Measurements from ENCODE around the gene ROR1.

Gene ROR1

GRCh38 chr1:63748046-63748580, 25.7 kb upstream of the ROR1 start:
- H3K27ac Mint-ChIP-seq: no peak overlapping the region
- peaks cover 1% of the 10 kb centered on the region for H3K4me1 Mint-ChIP-seq (ENCODE audit: low read depth)
- no peaks in the 10 kb centered on the region for H3K36me3 Mint-ChIP-seq
- H3K27me3 Mint-ChIP-seq: peaks cover 6% of the 10 kb centered on the region
- H3K4me3 Mint-ChIP-seq: no peak overlapping the region
- H3K9me3 Mint-ChIP-seq (ENCODE audit: low read depth): peaks cover 4% of the 10 kb centered on the region

GRCh38 chr1:63748641-63749040, 25.2 kb upstream of the ROR1 start:
- no peak overlapping the region for H3K27ac Mint-ChIP-seq

DNA sequence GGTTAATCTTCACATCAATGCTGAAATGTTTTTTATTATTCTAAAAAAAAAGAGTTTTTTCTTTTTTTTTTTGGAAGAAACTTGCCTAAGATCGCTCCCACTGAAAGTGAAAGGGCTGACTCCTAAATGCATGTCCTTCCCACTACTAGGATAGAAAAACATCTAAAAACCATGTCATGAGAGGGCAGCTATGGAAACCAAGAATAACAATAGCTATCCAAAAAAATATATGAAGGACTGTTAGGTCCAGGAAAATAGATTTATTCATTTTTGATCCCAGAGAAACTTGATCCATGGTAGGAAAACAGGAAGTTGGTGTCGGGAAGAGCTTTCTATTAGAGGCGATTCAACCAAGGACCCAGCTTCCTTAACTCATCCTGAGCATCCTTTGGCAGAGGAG, 23.1 kb upstream of the ROR1 start:
- H3K4me3 Mint-ChIP-seq: no peak overlapping the region
- H3K27me3 Mint-ChIP-seq: peaks cover 4% of the 10 kb centered on the region
- H3K4me1 Mint-ChIP-seq (ENCODE audit: low read depth): no peaks in the 10 kb centered on the region
- no peaks in the 10 kb centered on the region for H3K9me3 Mint-ChIP-seq (ENCODE audit: low read depth)
- no peak overlapping the region for H3K27ac Mint-ChIP-seq
- H3K36me3 Mint-ChIP-seq: no peaks in the 10 kb centered on the region

More at GRCh38 chr1:63748641-63749040, 25.2 kb upstream of the ROR1 start:
- peaks cover 4% of the 10 kb centered on the region for H3K9me3 Mint-ChIP-seq (ENCODE audit: low read depth)
- no peak overlapping the region for H3K4me3 Mint-ChIP-seq
- peaks cover 5% of the 10 kb centered on the region for H3K27me3 Mint-ChIP-seq
- peaks cover 1% of the 10 kb centered on the region for H3K4me1 Mint-ChIP-seq (ENCODE audit: low read depth)
- H3K36me3 Mint-ChIP-seq: no peaks in the 10 kb centered on the region

DNA sequence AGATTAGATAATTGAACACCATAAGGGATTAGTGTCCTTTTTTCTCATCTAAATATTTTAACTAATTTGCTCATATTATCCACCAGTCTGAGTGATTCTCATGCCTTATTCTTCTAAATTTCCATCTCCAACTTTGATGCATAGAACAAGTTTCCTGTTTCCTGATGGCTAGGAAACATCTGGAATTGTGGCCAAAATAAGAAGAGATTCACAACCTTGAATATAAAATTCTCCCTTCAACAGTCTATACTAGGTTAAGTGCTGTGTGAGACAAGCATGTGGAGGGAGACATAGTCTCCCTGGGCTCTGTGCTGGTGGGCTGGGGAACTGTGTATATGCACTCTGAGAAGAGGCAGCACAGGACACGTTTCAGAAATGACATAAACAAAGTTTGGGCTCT, 21.6 kb upstream of the ROR1 start:
- no peaks in the 10 kb centered on the region for H3K36me3 Mint-ChIP-seq
- no peaks in the 10 kb centered on the region for H3K4me1 Mint-ChIP-seq (ENCODE audit: low read depth)
- no peak overlapping the region for H3K4me3 Mint-ChIP-seq
- H3K27me3 Mint-ChIP-seq: peaks cover 4% of the 10 kb centered on the region
- H3K27ac Mint-ChIP-seq: no peak overlapping the region
- no peaks in the 10 kb centered on the region for H3K9me3 Mint-ChIP-seq (ENCODE audit: low read depth)

DNA sequence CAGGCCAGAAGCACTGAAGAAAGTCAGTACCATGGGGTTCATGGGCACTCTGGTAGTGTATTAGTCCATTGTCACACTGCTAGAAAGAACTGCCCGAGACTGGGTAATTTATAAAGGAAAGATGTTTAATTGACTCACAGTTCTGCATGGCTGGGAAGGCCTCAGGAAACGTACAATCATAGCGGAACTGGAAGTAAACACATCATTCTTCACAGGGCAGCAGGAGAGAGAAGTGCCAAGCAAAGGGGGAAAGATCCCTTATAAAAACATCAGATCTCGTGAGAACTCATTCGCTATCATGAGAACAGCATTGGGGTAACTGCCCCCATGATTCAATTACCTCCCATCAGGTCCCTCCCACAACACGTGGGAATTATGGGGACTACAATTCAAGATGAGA, 20.2 kb upstream of the ROR1 start:
- no peak overlapping the region for H3K4me3 Mint-ChIP-seq
- H3K36me3 Mint-ChIP-seq: no peaks in the 10 kb centered on the region
- H3K9me3 Mint-ChIP-seq (ENCODE audit: low read depth): no peaks in the 10 kb centered on the region
- H3K4me1 Mint-ChIP-seq (ENCODE audit: low read depth): no peaks in the 10 kb centered on the region
- no peak overlapping the region for H3K27ac Mint-ChIP-seq
- peaks cover 4% of the 10 kb centered on the region for H3K27me3 Mint-ChIP-seq

DNA sequence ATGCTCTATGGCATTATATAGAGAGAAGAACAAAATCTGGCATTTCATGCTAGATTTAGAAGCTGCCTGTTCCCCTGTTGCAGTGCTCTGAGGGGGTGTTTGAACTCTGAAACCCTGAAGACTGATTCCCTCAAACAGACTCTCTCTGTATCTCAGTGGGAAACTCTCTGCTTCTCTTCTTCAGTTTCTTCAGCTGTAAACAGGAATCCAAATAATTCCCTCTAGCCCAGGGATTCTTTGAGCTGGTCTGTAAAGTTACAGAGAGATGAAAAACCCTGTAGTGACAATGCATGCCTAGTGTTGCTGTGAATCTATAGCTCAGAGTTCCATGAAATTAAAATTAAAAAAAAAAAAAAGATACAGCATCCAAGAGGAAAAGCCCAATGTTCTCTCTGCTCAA, 17.0 kb upstream of the ROR1 start:
- Mint-ChIP-seq H3K4me3 (no peak overlapping the region), H3K27me3 (no peaks in the 10 kb centered on the region), H3K36me3 (no peaks in the 10 kb centered on the region), H3K4me1 (ENCODE audit: low read depth) (no peaks in the 10 kb centered on the region), H3K27ac (no peak overlapping the region), H3K9me3 (ENCODE audit: low read depth) (no peaks in the 10 kb centered on the region)

GRCh38 chr1:63757334-63757733, 16.5 kb upstream of the ROR1 start:
- no peaks in the 10 kb centered on the region for H3K27me3 Mint-ChIP-seq
- H3K9me3 Mint-ChIP-seq (ENCODE audit: low read depth): no peaks in the 10 kb centered on the region
- H3K27ac Mint-ChIP-seq: no peak overlapping the region
- H3K4me1 Mint-ChIP-seq (ENCODE audit: low read depth): no peaks in the 10 kb centered on the region
- no peak overlapping the region for H3K4me3 Mint-ChIP-seq
- no peaks in the 10 kb centered on the region for H3K36me3 Mint-ChIP-seq

GRCh38 chr1:63758791-63759190, 15.0 kb upstream of the ROR1 start:
- H3K36me3 Mint-ChIP-seq: no peaks in the 10 kb centered on the region
- H3K9me3 Mint-ChIP-seq (ENCODE audit: low read depth): no peaks in the 10 kb centered on the region
- no peaks in the 10 kb centered on the region for H3K4me1 Mint-ChIP-seq (ENCODE audit: low read depth)
- no peak overlapping the region for H3K27ac Mint-ChIP-seq
- peaks cover 2% of the 10 kb centered on the region for H3K27me3 Mint-ChIP-seq
- no peak overlapping the region for H3K4me3 Mint-ChIP-seq

DNA sequence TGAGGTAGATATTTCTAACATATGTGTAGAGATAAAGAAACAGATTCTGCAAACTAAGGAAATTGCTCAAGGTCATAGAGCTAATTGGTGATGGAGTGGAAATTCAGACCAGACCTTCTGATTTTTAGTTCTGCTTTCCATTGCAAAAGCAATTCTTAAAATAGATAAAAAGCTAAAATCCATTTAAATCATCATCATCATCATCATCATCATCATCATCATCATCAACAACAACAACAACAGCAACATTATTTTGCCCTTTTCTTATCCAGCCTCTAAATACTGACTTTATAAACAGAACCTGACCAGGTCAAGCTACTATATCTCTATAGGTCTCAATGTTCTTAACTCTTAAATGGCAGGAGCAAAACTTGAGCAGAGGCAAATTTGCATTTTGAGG, 14.0 kb upstream of the ROR1 start:
- Mint-ChIP-seq H3K4me1 (ENCODE audit: low read depth) (no peaks in the 10 kb centered on the region), H3K27me3 (peaks cover 3% of the 10 kb centered on the region)

GRCh38 chr1:63770381-63770780, 3.4 kb upstream of the ROR1 start:
- H3K36me3 Mint-ChIP-seq: no peaks in the 10 kb centered on the region
- H3K4me3 Mint-ChIP-seq: no peak overlapping the region
- no peaks in the 10 kb centered on the region for H3K9me3 Mint-ChIP-seq (ENCODE audit: low read depth)
- no peak overlapping the region for H3K27ac Mint-ChIP-seq
- peaks cover 24% of the 10 kb centered on the region for H3K27me3 Mint-ChIP-seq
- H3K4me1 Mint-ChIP-seq (ENCODE audit: low read depth): peaks cover 16% of the 10 kb centered on the region

More for the DNA sequence above, 14.0 kb upstream of the ROR1 start:
- H3K27ac Mint-ChIP-seq: no peak overlapping the region
- H3K36me3 Mint-ChIP-seq: no peaks in the 10 kb centered on the region
- no peak overlapping the region for H3K4me3 Mint-ChIP-seq
- no peaks in the 10 kb centered on the region for H3K9me3 Mint-ChIP-seq (ENCODE audit: low read depth)

- H3K36me3 Mint-ChIP-seq: no peaks in the 10 kb centered on the region
- H3K27ac Mint-ChIP-seq: no peak overlapping the region
- no peaks in the 10 kb centered on the region for H3K9me3 Mint-ChIP-seq (ENCODE audit: low read depth)
- H3K4me3 Mint-ChIP-seq: no peak overlapping the region
- H3K4me1 Mint-ChIP-seq (ENCODE audit: low read depth): peaks cover 19% of the 10 kb centered on the region
- peaks cover 37% of the 10 kb centered on the region for H3K27me3 Mint-ChIP-seq
These were observed 1.6 kb upstream of the ROR1 start for GRCh38 chr1:63772201-63772600.

DNA sequence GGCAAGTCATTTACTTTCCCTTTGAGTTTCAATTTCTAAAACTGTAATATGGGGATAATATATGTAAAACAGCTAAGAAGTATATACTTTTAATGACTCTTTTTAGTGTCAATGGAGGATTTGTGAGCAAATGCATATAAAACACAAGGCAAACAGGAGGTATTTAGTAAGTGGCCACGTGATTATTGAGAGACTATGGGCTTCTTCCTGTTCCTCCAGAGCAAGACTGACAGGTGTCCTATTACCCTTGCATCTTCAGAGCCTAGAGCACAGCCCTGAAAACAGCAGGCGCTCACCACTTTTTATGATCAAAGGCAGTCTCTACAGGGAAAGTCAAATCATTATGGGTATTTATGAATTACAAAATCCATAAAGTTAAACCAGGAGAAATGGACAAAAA, 941 bp upstream of the ROR1 start:
- peaks cover 40% of the 10 kb centered on the region for H3K27me3 Mint-ChIP-seq
- no peaks in the 10 kb centered on the region for H3K9me3 Mint-ChIP-seq (ENCODE audit: low read depth)
- peaks cover 19% of the 10 kb centered on the region for H3K4me1 Mint-ChIP-seq (ENCODE audit: low read depth)
- peak overlapping the region; percentile 55 for H3K4me3 Mint-ChIP-seq
- H3K36me3 Mint-ChIP-seq: no peaks in the 10 kb centered on the region
- no peak overlapping the region for H3K27ac Mint-ChIP-seq

DNA sequence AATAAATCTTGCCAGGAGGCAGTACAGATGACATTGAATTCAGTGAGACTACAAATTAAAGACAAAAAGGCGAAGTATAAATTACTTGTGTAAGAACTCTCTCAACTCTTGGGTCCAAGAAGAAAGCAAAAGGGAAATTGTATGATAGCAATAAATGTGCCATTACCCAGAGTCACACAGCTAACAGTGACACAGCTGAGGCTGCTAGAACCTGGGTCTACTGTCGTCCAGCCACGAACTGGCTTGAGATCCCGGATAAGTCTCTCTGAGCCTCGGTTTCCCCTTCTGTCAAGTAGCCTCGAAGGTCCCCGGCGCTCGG, 362 bp upstream of the ROR1 start:
- Mint-ChIP-seq H3K36me3 (no peaks in the 10 kb centered on the region), H3K4me1 (ENCODE audit: low read depth) (peaks cover 19% of the 10 kb centered on the region), H3K4me3 (peak overlapping the region; percentile 55), H3K27me3 (peaks cover 41% of the 10 kb centered on the region), H3K9me3 (ENCODE audit: low read depth) (no peaks in the 10 kb centered on the region), H3K27ac (no peak overlapping the region)

- Mint-ChIP-seq H3K9me3 (ENCODE audit: low read depth) (no peaks in the 10 kb centered on the region), H3K4me3 (peak overlapping the region; percentile 76), H3K27ac (no peak overlapping the region), H3K36me3 (no peaks in the 10 kb centered on the region), H3K4me1 (ENCODE audit: low read depth) (peaks cover 19% of the 10 kb centered on the region), H3K27me3 (peaks cover 41% of the 10 kb centered on the region)
These were observed 1.0 kb downstream of the ROR1 start for GRCh38 chr1:63774617-63775417.

GRCh38 chr1:63775418-63776127, 1.8 kb downstream of the ROR1 start:
- Mint-ChIP-seq H3K9me3 (ENCODE audit: low read depth) (no peaks in the 10 kb centered on the region), H3K36me3 (no peaks in the 10 kb centered on the region), H3K27ac (no peak overlapping the region), H3K4me1 (ENCODE audit: low read depth) (peaks cover 19% of the 10 kb centered on the region), H3K4me3 (peak overlapping the region; percentile 76), H3K27me3 (peaks cover 39% of the 10 kb centered on the region)
